Measurements from ENCODE around the gene TPRG1.

The TPRG1 gene

DNA sequence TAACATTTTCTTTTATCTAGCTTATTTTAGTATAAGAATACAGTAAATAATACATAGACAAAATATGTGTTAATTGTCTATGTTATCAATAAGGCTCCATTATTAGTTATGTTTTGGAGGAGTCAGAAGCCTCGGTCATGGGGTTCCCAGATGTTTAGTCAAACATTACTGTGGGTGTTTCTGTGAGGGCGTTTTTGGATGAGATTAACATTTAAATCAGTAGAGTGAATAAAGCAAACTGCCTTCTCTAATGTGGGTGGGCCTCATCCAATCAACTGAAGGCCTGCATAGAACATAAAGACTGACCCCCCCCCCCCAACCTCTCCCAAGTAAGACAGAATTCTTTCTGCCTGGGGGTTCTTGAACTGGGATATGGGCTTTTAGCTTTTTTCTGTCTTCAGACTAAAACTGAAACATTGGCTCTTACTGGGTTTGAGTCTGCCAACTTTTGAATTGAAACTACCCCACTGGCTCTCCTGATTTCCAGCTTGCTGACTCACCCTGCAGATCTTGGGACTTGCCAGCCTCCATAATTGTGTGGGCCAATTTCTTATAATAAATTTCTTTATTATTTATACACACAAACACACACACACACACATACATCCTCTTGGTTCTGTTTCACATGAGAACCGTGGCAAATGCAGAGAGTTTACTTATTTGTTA is 192.0 kb downstream of the TPRG1 start:
- DNase-seq, result no peak

DNA sequence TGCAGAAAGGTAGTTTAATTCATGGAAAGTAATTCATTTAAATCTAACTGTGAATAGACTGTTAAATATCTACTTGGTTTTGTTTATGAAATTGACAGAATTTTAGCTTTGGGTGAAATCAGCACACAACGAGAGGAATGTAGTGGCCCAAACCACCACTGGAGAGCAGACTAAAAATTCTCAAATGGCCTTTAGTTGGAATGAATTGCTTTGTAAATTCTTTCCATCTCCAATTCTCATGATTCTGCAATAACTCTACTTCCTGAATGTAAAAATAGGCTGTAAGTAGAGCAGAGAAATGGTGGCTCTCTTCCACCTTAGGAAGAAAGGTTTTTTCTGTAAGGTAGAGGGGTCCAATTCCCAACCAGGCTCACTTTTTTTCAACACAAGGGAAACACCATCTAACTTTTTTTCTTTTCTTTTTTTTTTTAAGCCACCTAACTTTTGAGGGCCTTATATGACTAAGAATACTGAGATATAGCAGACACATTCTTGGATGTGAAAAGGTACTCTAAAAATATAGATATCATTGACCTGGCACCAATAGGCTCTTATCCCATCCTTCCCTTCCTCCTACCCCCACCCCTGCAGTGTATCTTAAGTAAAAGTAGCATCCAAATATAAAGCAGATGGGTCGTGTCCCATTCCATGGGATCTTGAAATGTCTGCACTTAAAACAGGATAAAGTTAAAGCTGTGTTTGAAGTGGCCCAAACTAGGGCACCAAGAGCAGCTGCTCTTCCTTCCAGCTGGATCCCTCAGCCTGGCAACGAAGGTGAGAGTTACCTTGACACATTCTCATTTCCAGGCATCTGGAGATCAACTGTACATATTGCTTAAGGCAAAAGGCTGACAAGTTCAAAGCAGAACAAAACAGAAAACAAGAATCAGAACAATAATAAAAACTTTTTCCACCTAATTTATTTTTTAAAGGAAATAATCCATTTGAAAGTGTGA is 194.1 kb downstream of the TPRG1 start:
- no peak for DNase-seq

DNA sequence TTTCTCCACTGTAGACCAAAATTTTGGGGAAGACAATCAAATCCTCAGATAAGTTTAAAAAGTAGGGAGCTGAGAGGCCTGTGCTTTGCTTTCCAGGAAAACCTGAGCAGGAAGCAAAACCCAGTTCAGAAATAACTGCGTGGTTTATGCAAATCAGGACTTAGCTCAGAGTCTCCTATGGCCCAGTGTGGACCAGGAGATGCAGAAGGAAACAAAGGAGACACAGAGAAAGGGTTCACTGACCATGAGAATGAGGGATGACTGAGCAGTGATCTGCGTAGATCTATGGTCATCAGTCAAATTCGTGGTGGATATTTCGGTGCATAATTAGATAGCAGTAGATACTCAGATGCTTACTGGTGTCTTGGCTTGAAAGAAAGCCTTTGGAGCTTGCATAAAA is 196.6 kb downstream of the TPRG1 start:
- no peak for DNase-seq

DNA sequence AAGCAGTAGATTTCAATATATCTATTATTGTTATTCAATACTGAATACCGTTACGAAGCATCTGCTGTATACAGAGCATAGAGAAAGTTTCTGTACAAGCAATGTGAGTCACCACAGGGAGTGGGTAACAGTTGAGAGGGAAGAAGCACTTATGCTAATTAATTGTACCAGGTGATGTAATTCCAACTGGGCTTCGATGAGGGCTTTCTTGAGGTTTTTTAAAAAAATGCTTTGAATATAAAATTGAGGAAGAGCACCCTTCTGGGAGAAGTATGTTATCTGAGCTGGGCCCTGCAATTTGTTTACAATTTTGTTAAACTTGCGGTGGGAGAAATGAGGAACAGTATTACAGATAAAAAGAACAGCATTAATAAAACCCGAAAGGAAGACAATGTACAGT is 197.9 kb downstream of the TPRG1 start:
- no peak for DNase-seq

DNA sequence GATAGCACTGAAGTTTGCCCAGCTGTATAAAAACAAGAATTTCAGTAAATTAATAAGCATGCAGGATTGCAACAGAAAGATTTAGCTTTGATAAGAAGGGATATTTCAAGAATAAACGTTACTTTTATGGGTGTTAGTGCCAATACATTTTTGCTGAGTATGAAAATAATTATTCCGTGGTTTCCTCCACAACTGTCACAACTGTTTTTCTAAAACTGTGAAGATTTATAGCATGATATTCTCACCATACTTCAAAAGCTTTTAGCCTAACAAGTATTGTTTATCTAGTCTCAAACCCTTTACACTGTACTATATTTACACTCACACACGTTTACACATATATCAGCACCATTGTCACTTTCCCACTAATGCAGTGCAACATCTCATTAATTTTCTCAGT is 200.5 kb downstream of the TPRG1 start:
- DNase-seq, result no peak

Measured in CD4-positive, alpha-beta T cell treated with Interleukin-17A for 4 hours (primary cell).